ENCODE results near the gene NKX2-1. TPM values are rescaled to one million over a fixed set of nuclear protein-coding genes. Genes with fewer than 3 reads are reported as not detected.

The NKX2-1 gene
- total and polyA plus RNA-seq, 2 of the 13 experiments (the other 11 are each of a cell fraction or from before 2014, with no cell fraction given): not detected

- TF ChIP-seq, protein P1, sequence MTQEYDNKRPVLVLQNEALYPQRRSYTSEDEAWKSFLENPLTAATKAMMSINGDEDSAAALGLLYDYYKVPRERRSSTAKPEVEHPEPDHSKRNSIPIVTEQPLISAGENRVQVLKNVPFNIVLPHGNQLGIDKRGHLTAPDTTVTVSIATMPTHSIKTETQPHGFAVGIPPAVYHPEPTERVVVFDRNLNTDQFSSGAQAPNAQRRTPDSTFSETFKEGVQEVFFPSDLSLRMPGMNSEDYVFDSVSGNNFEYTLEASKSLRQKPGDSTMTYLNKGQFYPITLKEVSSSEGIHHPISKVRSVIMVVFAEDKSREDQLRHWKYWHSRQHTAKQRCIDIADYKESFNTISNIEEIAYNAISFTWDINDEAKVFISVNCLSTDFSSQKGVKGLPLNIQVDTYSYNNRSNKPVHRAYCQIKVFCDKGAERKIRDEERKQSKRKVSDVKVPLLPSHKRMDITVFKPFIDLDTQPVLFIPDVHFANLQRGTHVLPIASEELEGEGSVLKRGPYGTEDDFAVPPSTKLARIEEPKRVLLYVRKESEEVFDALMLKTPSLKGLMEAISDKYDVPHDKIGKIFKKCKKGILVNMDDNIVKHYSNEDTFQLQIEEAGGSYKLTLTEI (CRISPR knock-in tag; conservative IDR thresholded peaks at IDR 0.05): no peak
- TF ChIP-seq RARA (CRISPR knock-in tag; IDR thresholded peaks at IDR 0.05): no peak
- no peak for TF ChIP-seq POLR2AphosphoS2 (IDR thresholded peaks at IDR 0.05; ENCODE audit: low read depth, low read length)
- TF ChIP-seq RFX3 (CRISPR knock-in tag; IDR thresholded peaks at IDR 0.05): no peak
- TF ChIP-seq, protein P2, sequence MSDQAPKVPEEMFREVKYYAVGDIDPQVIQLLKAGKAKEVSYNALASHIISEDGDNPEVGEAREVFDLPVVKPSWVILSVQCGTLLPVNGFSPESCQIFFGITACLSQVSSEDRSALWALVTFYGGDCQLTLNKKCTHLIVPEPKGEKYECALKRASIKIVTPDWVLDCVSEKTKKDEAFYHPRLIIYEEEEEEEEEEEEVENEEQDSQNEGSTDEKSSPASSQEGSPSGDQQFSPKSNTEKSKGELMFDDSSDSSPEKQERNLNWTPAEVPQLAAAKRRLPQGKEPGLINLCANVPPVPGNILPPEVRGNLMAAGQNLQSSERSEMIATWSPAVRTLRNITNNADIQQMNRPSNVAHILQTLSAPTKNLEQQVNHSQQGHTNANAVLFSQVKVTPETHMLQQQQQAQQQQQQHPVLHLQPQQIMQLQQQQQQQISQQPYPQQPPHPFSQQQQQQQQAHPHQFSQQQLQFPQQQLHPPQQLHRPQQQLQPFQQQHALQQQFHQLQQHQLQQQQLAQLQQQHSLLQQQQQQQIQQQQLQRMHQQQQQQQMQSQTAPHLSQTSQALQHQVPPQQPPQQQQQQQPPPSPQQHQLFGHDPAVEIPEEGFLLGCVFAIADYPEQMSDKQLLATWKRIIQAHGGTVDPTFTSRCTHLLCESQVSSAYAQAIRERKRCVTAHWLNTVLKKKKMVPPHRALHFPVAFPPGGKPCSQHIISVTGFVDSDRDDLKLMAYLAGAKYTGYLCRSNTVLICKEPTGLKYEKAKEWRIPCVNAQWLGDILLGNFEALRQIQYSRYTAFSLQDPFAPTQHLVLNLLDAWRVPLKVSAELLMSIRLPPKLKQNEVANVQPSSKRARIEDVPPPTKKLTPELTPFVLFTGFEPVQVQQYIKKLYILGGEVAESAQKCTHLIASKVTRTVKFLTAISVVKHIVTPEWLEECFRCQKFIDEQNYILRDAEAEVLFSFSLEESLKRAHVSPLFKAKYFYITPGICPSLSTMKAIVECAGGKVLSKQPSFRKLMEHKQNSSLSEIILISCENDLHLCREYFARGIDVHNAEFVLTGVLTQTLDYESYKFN (CRISPR knock-in tag; conservative IDR thresholded peaks at IDR 0.05): 0 out of 2 replicates have a peak, but pooled peaks have one; percentile 15
- TF ChIP-seq ZNF275 (CRISPR knock-in tag; IDR thresholded peaks at IDR 0.05; ENCODE audit: borderline replicate concordance): no peak
- TF ChIP-seq ZNF530 (CRISPR knock-in tag; IDR thresholded peaks at IDR 0.05; ENCODE audit: low read depth): no peak
- no peak for TF ChIP-seq ATF1 (CRISPR knock-in tag; IDR thresholded peaks at IDR 0.05)
- TF ChIP-seq, protein P3, sequence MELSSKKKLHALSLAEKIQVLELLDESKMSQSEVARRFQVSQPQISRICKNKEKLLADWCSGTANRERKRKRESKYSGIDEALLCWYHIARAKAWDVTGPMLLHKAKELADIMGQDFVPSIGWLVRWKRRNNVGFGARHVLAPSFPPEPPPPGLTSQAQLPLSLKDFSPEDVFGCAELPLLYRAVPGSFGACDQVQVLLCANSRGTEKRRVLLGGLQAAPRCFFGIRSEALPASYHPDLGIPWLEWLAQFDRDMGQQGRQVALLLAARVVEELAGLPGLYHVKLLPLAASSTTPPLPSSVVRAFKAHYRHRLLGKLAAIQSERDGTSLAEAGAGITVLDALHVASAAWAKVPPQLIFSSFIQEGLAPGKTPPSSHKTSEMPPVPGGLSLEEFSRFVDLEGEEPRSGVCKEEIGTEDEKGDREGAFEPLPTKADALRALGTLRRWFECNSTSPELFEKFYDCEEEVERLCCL (CRISPR knock-in tag; IDR thresholded peaks at IDR 0.05; ENCODE audit: borderline replicate concordance): no peak
- TF ChIP-seq, protein P4, sequence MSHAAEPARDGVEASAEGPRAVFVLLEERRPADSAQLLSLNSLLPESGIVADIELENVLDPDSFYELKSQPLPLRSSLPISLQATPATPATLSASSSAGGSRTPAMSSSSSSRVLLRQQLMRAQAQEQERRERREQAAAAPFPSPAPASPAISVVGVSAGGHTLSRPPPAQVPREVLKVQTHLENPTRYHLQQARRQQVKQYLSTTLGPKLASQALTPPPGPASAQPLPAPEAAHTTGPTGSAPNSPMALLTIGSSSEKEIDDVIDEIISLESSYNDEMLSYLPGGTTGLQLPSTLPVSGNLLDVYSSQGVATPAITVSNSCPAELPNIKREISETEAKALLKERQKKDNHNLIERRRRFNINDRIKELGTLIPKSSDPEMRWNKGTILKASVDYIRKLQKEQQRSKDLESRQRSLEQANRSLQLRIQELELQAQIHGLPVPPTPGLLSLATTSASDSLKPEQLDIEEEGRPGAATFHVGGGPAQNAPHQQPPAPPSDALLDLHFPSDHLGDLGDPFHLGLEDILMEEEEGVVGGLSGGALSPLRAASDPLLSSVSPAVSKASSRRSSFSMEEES (CRISPR knock-in tag; IDR thresholded peaks at IDR 0.05): no peak
- peak; percentile 70 for TF ChIP-seq ZNF501 (CRISPR knock-in tag; IDR thresholded peaks at IDR 0.05)
- no peak for TF ChIP-seq RXRA (CRISPR knock-in tag; IDR thresholded peaks at IDR 0.05)
- TF ChIP-seq, protein P5, sequence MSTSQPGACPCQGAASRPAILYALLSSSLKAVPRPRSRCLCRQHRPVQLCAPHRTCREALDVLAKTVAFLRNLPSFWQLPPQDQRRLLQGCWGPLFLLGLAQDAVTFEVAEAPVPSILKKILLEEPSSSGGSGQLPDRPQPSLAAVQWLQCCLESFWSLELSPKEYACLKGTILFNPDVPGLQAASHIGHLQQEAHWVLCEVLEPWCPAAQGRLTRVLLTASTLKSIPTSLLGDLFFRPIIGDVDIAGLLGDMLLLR (CRISPR knock-in tag; IDR thresholded peaks at IDR 0.05): no peak
- TF ChIP-seq DBP (CRISPR knock-in tag; IDR thresholded peaks at IDR 0.05; ENCODE audit: not compliant biosample characterization): no peak
- peak; percentile 52 for TF ChIP-seq ZNF883 (CRISPR knock-in tag; IDR thresholded peaks at IDR 0.05; ENCODE audit: not compliant biosample characterization)
- TF ChIP-seq ARNTL (CRISPR knock-in tag; IDR thresholded peaks at IDR 0.05): no peak
- no peak for TF ChIP-seq RXRB (CRISPR knock-in tag; IDR thresholded peaks at IDR 0.05; ENCODE audit: borderline replicate concordance)
Observed at GRCh38 chr14:36520601-36521525, 831 bp upstream of the NKX2-1 start (continued).

All from HepG2 (cell line).